GM12874 (cell line): ENCODE data around the gene WWOX.

Experiments
- TF ChIP-seq, protein P1 (sequence below): IDR thresholded peaks from 2 replicates; pipeline ENCODE4 v1.5.1; 2011; ENCODE audit warnings: low read depth, mild to moderate bottlenecking, control low read depth, low read length, moderate library complexity; ENCODE audit not compliant: insufficient read depth

Gene WWOX

GRCh38 chr16:78340590-78340989, 241.1 kb downstream of the WWOX start:
- TF ChIP-seq, protein P1, sequence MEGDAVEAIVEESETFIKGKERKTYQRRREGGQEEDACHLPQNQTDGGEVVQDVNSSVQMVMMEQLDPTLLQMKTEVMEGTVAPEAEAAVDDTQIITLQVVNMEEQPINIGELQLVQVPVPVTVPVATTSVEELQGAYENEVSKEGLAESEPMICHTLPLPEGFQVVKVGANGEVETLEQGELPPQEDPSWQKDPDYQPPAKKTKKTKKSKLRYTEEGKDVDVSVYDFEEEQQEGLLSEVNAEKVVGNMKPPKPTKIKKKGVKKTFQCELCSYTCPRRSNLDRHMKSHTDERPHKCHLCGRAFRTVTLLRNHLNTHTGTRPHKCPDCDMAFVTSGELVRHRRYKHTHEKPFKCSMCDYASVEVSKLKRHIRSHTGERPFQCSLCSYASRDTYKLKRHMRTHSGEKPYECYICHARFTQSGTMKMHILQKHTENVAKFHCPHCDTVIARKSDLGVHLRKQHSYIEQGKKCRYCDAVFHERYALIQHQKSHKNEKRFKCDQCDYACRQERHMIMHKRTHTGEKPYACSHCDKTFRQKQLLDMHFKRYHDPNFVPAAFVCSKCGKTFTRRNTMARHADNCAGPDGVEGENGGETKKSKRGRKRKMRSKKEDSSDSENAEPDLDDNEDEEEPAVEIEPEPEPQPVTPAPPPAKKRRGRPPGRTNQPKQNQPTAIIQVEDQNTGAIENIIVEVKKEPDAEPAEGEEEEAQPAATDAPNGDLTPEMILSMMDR: no peak

- TF ChIP-seq, protein P1: no peak
These were observed 248.6 kb downstream of the WWOX start for GRCh38 chr16:78348068-78348467.

GRCh38 chr16:78348886-78349285, 249.4 kb downstream of the WWOX start:
- TF ChIP-seq, protein P1: no peak

DNA sequence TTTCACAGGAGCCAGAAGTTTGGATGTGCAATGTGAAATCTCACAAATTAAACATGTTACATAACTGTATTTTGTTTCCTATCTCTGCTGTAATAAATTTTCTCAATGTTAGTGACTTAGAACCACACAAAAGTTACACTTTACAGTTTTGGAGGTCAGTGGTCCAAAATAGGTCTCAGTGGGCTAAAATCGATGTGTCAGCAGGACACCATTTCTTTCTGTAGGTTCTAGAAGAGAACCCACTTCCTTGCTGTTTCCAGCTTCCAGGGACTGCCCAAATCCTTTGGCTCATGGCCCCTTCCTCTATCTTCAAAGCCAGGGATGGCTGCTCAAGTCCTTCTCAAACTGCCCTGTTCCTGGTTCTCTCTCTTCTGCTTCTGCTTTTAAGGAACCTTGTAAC, 252.7 kb downstream of the WWOX start:
- TF ChIP-seq, protein P1: no peak

- TF ChIP-seq, protein P1: no peak
These were observed 254.3 kb downstream of the WWOX start for GRCh38 chr16:78353640-78354275.

DNA sequence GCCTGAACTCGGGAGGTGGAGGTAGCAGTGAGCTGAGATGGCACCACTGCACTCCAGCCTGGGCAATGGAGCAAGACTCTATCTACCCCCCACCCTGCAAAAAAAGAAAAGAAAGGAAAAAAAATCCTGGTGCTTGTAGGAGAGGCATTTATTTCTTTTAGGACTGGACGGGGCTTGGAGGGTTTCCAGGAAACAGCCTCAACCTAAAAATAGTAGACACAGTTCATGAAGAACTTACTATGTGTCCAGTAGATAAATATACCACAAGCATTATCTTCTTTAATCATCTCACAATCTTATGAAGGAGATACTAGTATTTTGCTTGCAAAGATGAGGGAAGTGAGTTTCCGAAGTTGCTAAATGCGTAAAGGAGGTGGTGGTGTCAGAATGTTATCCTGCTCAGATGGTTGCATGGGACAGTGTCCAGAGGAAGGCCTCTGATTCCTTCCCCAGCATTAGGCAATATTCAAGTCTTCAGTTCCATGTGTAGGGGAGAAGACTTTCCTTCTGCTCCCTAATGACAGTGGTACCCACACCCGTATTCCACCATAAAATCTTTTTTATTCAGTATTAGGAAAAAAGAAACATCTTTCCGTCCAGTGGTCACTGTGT, 263.2 kb downstream of the WWOX start:
- TF ChIP-seq, protein P1: no peak

DNA sequence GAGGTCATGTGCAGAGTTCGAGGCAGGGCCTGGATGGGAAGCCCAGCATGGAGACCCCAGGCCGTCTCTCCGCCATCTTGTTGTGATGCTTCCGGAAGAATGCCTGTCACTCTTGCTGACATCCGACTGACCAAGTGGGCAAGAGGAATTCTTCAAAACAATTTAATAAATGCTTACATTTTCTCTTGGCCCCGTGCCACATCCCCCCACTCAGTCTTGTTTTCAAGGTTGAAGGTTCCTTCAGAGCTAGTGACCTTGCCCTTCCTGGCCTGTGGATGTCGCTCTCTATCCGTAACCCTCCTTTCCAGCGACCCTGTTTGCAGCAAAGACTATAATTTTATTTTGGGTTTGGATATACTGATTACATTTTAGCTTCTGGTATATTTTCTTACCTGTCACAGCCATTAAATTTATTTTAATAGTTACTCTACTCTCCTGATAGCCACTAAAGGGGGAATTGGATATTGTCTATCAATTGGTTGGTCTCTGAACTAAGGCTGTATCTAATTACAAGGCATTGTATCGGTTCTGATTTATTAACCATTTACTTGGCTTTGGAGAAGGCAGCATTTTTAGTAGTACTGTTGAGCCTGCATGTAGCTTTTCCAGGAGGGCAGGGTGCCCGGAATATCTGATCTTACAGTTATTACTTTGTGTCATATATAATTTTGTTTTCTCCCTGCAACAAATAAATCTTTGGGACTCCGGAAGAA, 264.5 kb downstream of the WWOX start:
- TF ChIP-seq, protein P1: no peak
